Measurements from ENCODE around the gene COLEC12.

DNA sequence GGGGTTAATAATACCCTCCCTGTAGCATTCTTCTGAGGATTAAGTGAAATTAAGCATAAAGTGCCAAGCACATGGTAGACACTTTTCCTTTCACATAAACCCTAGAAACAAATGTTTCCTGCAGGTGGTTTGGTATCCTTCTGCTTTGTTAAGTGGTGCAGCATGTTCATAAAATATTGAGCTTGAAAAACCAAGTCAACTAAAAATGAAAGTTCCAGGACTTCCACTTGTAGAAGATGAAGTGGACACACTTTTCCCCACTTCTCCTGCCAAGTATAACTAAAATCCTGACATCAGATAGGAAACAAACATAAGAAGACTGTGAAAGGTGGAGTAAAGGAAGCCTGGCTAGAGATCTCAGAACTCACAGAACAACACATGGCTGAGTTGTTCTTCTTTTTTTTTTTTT is 90.5 kb downstream of the COLEC12 start:
- TF ChIP-seq POLR2A (IDR thresholded peaks at IDR 0.05) = no peak
- TF ChIP-seq, protein P1, sequence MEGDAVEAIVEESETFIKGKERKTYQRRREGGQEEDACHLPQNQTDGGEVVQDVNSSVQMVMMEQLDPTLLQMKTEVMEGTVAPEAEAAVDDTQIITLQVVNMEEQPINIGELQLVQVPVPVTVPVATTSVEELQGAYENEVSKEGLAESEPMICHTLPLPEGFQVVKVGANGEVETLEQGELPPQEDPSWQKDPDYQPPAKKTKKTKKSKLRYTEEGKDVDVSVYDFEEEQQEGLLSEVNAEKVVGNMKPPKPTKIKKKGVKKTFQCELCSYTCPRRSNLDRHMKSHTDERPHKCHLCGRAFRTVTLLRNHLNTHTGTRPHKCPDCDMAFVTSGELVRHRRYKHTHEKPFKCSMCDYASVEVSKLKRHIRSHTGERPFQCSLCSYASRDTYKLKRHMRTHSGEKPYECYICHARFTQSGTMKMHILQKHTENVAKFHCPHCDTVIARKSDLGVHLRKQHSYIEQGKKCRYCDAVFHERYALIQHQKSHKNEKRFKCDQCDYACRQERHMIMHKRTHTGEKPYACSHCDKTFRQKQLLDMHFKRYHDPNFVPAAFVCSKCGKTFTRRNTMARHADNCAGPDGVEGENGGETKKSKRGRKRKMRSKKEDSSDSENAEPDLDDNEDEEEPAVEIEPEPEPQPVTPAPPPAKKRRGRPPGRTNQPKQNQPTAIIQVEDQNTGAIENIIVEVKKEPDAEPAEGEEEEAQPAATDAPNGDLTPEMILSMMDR (IDR thresholded peaks at IDR 0.05) = no peak

Measured in testis (tissue), 2 donors.